ENCODE measurements around the gene ASB12. TPM values are rescaled to one million over a fixed set of nuclear protein-coding genes. Genes with fewer than 3 reads are reported as not detected.

The ASB12 gene
- total and polyA plus RNA-seq, 10 donors = 0.19 to 0.59 (median 0.28) TPM; not detected in 5

- no peak for TF ChIP-seq POLR2A (IDR thresholded peaks at IDR 0.05)
- no peak for TF ChIP-seq POLR2AphosphoS5 (IDR thresholded peaks at IDR 0.05)
- TF ChIP-seq, protein P1, sequence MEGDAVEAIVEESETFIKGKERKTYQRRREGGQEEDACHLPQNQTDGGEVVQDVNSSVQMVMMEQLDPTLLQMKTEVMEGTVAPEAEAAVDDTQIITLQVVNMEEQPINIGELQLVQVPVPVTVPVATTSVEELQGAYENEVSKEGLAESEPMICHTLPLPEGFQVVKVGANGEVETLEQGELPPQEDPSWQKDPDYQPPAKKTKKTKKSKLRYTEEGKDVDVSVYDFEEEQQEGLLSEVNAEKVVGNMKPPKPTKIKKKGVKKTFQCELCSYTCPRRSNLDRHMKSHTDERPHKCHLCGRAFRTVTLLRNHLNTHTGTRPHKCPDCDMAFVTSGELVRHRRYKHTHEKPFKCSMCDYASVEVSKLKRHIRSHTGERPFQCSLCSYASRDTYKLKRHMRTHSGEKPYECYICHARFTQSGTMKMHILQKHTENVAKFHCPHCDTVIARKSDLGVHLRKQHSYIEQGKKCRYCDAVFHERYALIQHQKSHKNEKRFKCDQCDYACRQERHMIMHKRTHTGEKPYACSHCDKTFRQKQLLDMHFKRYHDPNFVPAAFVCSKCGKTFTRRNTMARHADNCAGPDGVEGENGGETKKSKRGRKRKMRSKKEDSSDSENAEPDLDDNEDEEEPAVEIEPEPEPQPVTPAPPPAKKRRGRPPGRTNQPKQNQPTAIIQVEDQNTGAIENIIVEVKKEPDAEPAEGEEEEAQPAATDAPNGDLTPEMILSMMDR (IDR thresholded peaks at IDR 0.05 in 8 of 11, conservative IDR thresholded peaks at IDR 0.05 in 3 of 11) = no peak
- no peaks in the 10 kb centered on the region for H3K27me3 ChIP-seq (replicated peaks in 1 of 7)
- no peaks in the 10 kb centered on the region for H3K36me3 ChIP-seq
- 0 to 51% (median 15%) methylated on average over 12 to 29 of the region's 29 CpGs; no CpG with 5 or more reads in 1 of the 5 donors for WGBS, 5 donors
- no peaks in the 10 kb centered on the region for H3K9me3 ChIP-seq
- peak within 1 kb of the TSS; percentile 50 to 83 (median 64) for H3K4me3 ChIP-seq
- H3K27ac ChIP-seq = peak within 1 kb of the TSS; percentile 55 to 92 (median 87)
- peaks cover 0 to 33% (median 23%) of the 10 kb centered on the region in 6 donors for H3K4me1 ChIP-seq
- intact Hi-C loops (cut with DNase I; ENCODE audit: low total_unique reads) = no loop called here
- no peak for DNase-seq
These were observed 25.0 kb downstream of the ASB12 start, which contains the start of gene AMER1 for GRCh38 chrX:64205441-64205734. AMER1 (minus strand) TSS chrX:64205708; CDS start chrX:64193286, 12,422 bp downstream.

DNA sequence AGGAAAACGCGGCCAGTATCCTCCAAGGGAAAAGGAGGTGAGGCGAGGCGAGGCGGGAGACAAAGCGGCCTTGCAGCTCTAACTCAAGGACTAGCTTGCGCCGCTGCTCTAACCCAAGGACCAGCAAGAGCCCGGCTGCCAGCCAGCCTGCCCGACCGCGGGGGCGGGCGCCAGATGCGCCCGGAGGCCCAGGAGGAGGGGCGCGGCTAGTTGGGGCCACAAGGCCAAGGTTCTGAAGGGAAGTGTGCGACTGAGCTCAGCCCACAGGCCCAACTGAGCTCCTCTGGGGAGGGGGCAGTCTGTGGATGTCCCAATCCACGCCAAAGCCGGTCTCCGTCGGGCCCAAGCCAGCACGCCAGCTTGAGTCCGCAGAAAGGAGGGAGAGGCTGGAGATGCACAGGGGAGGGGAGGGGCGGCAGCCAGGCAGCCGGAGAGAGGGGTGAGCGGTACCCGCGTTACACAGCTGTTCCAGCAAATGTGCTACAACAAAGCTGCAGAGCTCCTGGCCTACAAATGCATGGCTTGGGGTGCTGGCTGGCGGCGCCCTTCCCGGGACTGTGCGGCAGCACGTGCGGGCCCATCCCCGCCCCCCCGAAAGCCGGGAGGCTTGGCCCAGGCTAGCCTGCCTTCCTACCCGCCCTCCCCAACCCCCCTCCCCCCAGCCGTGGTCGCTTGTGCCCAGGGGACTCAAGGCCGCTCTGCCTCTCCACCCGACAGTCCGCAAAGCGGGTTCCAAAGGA is 25.5 kb downstream of the ASB12 start:
- intact Hi-C loops (cut with DNase I; ENCODE audit: low total_unique reads) = no loop called here
- Histone ChIP-seq H3K27ac (peak overlapping the region; percentile 55 to 92 (median 87)), H3K4me1 (peaks cover 0 to 33% (median 23%) of the 10 kb centered on the region in 6 donors), H3K27me3 (replicated peaks in 1 of 7) (no peaks in the 10 kb centered on the region), H3K4me3 (peak overlapping the region; percentile 50 to 83 (median 64)), H3K9me3 (no peaks in the 10 kb centered on the region), H3K36me3 (no peaks in the 10 kb centered on the region)
- 1 to 38% (median 4%) methylated on average over 18 to 46 of the region's 46 CpGs for WGBS, 5 donors
- DNase-seq = peak; percentile 89
- TF ChIP-seq POLR2A (IDR thresholded peaks at IDR 0.05) (no peak), POLR2AphosphoS5 (IDR thresholded peaks at IDR 0.05) (no peak)
- TF ChIP-seq, protein P1 (IDR thresholded peaks at IDR 0.05 in 8 of 11, conservative IDR thresholded peaks at IDR 0.05 in 3 of 11) = no peak

DNA sequence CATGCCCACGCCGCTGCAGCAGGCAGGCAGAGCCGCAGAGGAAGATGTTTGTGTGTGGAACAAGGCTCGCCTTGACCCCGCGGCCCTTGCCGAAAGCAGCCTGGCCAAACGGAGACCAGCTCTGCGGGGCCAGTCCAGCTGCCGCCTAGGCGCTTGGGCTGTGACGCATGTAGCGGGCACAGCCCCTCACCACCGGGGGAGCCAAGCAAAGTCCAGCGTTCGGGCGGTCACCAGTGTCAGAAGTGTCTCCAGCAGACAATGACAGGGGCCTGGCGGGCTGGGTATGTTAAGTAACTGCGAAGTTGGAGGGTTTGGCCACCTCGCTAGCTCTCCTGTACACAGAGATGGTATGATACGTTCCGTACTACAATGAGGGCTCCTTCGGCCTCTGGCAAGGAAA is 26.2 kb downstream of the ASB12 start:
- Histone ChIP-seq H3K4me1 (peaks cover 0 to 33% (median 23%) of the 10 kb centered on the region in 6 donors), H3K36me3 (no peaks in the 10 kb centered on the region), H3K27ac (peak overlapping the region in 7 of 8 donors; percentile 77 to 92 (median 88)), H3K4me3 (peak overlapping the region; percentile 50 to 83 (median 64)), H3K27me3 (replicated peaks in 1 of 7) (no peaks in the 10 kb centered on the region), H3K9me3 (no peaks in the 10 kb centered on the region)
- DNase-seq = peak; percentile 87
- intact Hi-C loops (cut with DNase I; ENCODE audit: low total_unique reads) = no loop called here
- TF ChIP-seq POLR2AphosphoS5 (IDR thresholded peaks at IDR 0.05) (peak in 2 of 3 donors; percentile 59 to 67), POLR2A (IDR thresholded peaks at IDR 0.05) (no peak)
- 56 to 63% (median 59%) methylated on average over 13 to 23 of the region's 23 CpGs; no CpG with 5 or more reads in 1 of the 5 donors for WGBS, 5 donors

DNA sequence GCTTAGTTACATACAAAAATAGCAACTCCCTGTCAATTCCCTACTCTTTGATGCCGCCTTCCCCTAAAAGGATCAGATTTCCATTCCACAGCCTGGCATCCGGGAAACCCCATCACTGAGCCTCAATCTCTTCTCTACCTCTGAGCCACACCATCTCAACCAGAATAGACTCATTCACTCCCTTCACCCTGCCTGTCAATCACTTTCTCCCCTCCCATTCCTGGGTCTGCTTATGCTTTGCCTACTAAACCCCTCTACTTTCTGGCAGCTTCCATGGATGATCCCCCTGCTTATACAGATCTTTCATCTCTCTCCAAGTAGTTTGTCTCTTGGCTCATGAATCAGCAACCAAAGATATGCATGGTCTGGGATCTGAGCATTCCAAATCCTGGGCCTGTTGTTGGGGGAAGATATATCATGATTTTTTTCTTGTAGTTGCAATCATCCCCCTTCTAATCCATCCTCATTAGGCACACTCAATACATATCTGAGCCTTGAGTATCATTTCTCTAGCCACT is 27.5 kb downstream of the ASB12 start:
- DNase-seq = no peak
- TF ChIP-seq, protein P1 (IDR thresholded peaks at IDR 0.05 in 8 of 11, conservative IDR thresholded peaks at IDR 0.05 in 3 of 11) = no peak
- no peak for TF ChIP-seq POLR2AphosphoS5 (IDR thresholded peaks at IDR 0.05)
- TF ChIP-seq POLR2A (IDR thresholded peaks at IDR 0.05) = no peak
- Histone ChIP-seq H3K27me3 (replicated peaks in 1 of 7) (no peaks in the 10 kb centered on the region), H3K36me3 (no peaks in the 10 kb centered on the region), H3K9me3 (no peaks in the 10 kb centered on the region), H3K4me1 (peaks cover 0 to 33% (median 23%) of the 10 kb centered on the region in 6 donors), H3K4me3 (no peak overlapping the region), H3K27ac (no peak overlapping the region)
- 71 to 100% (median 91%) methylated on average over 2 of the region's 2 CpGs for WGBS, 5 donors
- intact Hi-C loops (cut with DNase I; ENCODE audit: low total_unique reads) = no loop called here

Measured in spleen (tissue), 11 donors.